Muscle of back (tissue), 13 donors: ENCODE measurements around the gene PHF12. TPM values are rescaled to one million over a fixed set of nuclear protein-coding genes. Genes with fewer than 3 reads are reported as not detected.

Experiments
- DNase-seq, 3 donors: peaks; one replicate each; pipeline versions ENCODE4 v3.0.0 to v3.0.0-alpha.2; 2013
- long read RNA-seq, 9 donors: transcript quantifications; one replicate each; lab custom pipeline, GENCODE V29; 2026
- polyA plus RNA-seq, 10 donors: library from polyadenylated mRNA; unstranded; fragments of 120-200 nt; gene quantifications; one replicate each; pipeline ENCODE4 v1.2.1, GENCODE V29; 2013; ENCODE audit not compliant: insufficient read length in 10 of 10

Gene PHF12
- 10 to 100 TPM; 22.0 to 37.9 (median 29.9) TPM for polyA plus RNA-seq
- long read RNA-seq, donor 1, full-length matches to known transcripts: 2 of 2 reads
- long read RNA-seq, donor 1, partial matches to known transcripts: 0 of 2 reads
- long read RNA-seq, donor 1, other reads (novel, unspliced or antisense): 0 of 2 reads
- long read RNA-seq, donor 2, partial matches to known transcripts: 0 of 2 reads
- long read RNA-seq, donor 2, other reads (novel, unspliced or antisense): 0 of 2 reads
- long read RNA-seq, donor 3: 0 reads
- long read RNA-seq, donor 4, partial matches to known transcripts: 0 of 1 reads
- long read RNA-seq, donor 4, other reads (novel, unspliced or antisense): 0 of 1 reads
- long read RNA-seq, donor 5, partial matches to known transcripts: 0 of 3 reads
- long read RNA-seq, donor 5, other reads (novel, unspliced or antisense): 0 of 3 reads
- long read RNA-seq, donor 6, full-length matches to known transcripts: 2 of 2 reads
- long read RNA-seq, donor 6, partial matches to known transcripts: 0 of 2 reads
- long read RNA-seq, donor 6, other reads (novel, unspliced or antisense): 0 of 2 reads
- long read RNA-seq, donor 7, partial matches to known transcripts: 0 of 1 reads
- long read RNA-seq, donor 7, other reads (novel, unspliced or antisense): 0 of 1 reads
- long read RNA-seq, donor 8, partial matches to known transcripts: 0 of 2 reads
- long read RNA-seq, donor 8, other reads (novel, unspliced or antisense): 0 of 2 reads
- long read RNA-seq, donor 9: 0 reads

GRCh38 chr17:28951428-28951990 is at the start of gene PHF12:
Gene PHF12 (minus strand): TSS chr17:28951518. CDS start chr17:28950960, 558 bp downstream.
- peak; percentile 100 for DNase-seq

GRCh38 chr17:29000973-29001372 is 49.7 kb upstream of the PHF12 start:
- DNase-seq: no peak

GRCh38 chr17:28999206-28999605 is 47.9 kb upstream of the PHF12 start:
- DNase-seq: no peak

GRCh38 chr17:28997806-28998205 is 46.5 kb upstream of the PHF12 start:
- DNase-seq: no peak

- no peak for DNase-seq
Observed at GRCh38 chr17:28996554-28997096, 45.3 kb upstream of the PHF12 start.

GRCh38 chr17:28993645-28994426 is 42.5 kb upstream of the PHF12 start:
- DNase-seq: no peak

- DNase-seq: no peak
Observed at GRCh38 chr17:28992625-28993600, 41.6 kb upstream of the PHF12 start.

- no peak for DNase-seq
Observed at GRCh38 chr17:28992185-28992584, 40.9 kb upstream of the PHF12 start.

- DNase-seq: no peak
Observed at GRCh38 chr17:28991779-28992178, 40.5 kb upstream of the PHF12 start.

GRCh38 chr17:28989028-28989427 is 37.7 kb upstream of the PHF12 start:
- DNase-seq: no peak

- no peak for DNase-seq
Observed at GRCh38 chr17:28988475-28988874, 37.2 kb upstream of the PHF12 start.

- peak in 1 of 3 donors; percentile 14 for DNase-seq
Observed at GRCh38 chr17:28986714-28987655, 35.7 kb upstream of the PHF12 start.

GRCh38 chr17:28985950-28986713 is 34.8 kb upstream of the PHF12 start:
- no peak for DNase-seq

- DNase-seq: peak in 1 of 3 donors; percentile 36
Observed at GRCh38 chr17:28983286-28984230, 32.2 kb upstream of the PHF12 start.

- peak in 1 of 3 donors; percentile 43 for DNase-seq
Observed at GRCh38 chr17:28982131-28982793, 30.9 kb upstream of the PHF12 start.

GRCh38 chr17:28978356-28978964 is 27.1 kb upstream of the PHF12 start:
- no peak for DNase-seq
